HepG2 (cell line): ENCODE measurements around the gene TRPV6.

Experiments used
- ARNTL ChIP-seq: sonication (generic); formaldehyde crosslinking; IDR thresholded peaks from 2 replicates; pipeline ENCODE4 v1.4.0; 2020; ENCODE audit warnings: mild to moderate bottlenecking, missing genetic modification reagents
- CTCF ChIP-seq: sonication (generic); formaldehyde crosslinking; IDR thresholded peaks from 2 replicates; pipeline ENCODE4 v1.5.0; 2020; ENCODE audit warnings: mild to moderate bottlenecking, missing genetic modification reagents, moderate library complexity
- IKZF1 ChIP-seq: fragments of 450-650 bp; IDR thresholded peaks from 2 replicates; pipeline ENCODE4 v1.7.1; 2016
- KLF12 ChIP-seq: sonication (generic); formaldehyde crosslinking; IDR thresholded peaks from 2 replicates; pipeline ENCODE4 v1.4.0; 2020; ENCODE audit warnings: missing genetic modification reagents, borderline replicate concordance
- MAFG ChIP-seq: sonication (generic); formaldehyde crosslinking; IDR thresholded peaks from 2 replicates; pipeline ENCODE4 v1.5.1; 2020; ENCODE audit warnings: mild to moderate bottlenecking, missing genetic modification reagents
- MIER2 ChIP-seq: IDR thresholded peaks from 2 replicates; pipeline ENCODE4 v1.6.1; 2016; ENCODE audit warnings: missing biosample characterization, missing genetic modification reagents
- PCBP2 ChIP-seq: fragments of 200-400 bp; formaldehyde crosslinking; optimal IDR thresholded peaks from 2 replicates; pipeline ENCODE3; 2018; ENCODE audit warnings: low read length, low read depth; ENCODE audit not compliant: poor library complexity, severe bottlenecking
- SIN3B ChIP-seq: fragments of 150-350 bp; IDR thresholded peaks from 2 replicates; pipeline ENCODE4 v1.6.1; 2014; ENCODE audit warnings: low read length
- SP2 ChIP-seq: sonication (generic); formaldehyde crosslinking; IDR thresholded peaks from 2 replicates; pipeline ENCODE4 v1.5.1; 2020; ENCODE audit warnings: mild to moderate bottlenecking, missing genetic modification reagents
- ZBTB10 ChIP-seq: sonication (generic); formaldehyde crosslinking; IDR thresholded peaks from 2 replicates; pipeline ENCODE4 v1.4.0; 2020; ENCODE audit warnings: missing genetic modification reagents, borderline replicate concordance
- ZFAT ChIP-seq: sonication (generic); formaldehyde crosslinking; conservative IDR thresholded peaks from 2 replicates; pipeline ENCODE4 v1.8.1; 2023; ENCODE audit warnings: missing genetic modification reagents, inconsistent platforms
- ZNF354B ChIP-seq: sonication (generic); formaldehyde crosslinking; IDR thresholded peaks from 2 replicates; pipeline ENCODE4 v1.8.0; 2022; ENCODE audit warnings: mild to moderate bottlenecking, missing genetic modification reagents

- TF ChIP-seq CTCF (CRISPR knock-in tag) = no peak
- no peak for TF ChIP-seq ZBTB10
- no peak for TF ChIP-seq KLF12 (CRISPR knock-in tag)
- TF ChIP-seq MAFG (CRISPR knock-in tag) = no peak
- TF ChIP-seq ZNF354B (CRISPR knock-in tag) = no peak
- TF ChIP-seq ARNTL (CRISPR knock-in tag) = no peak
- TF ChIP-seq MIER2 (CRISPR knock-in tag) = no peak
- no peak for TF ChIP-seq IKZF1
- no peak for TF ChIP-seq PCBP2
- no peak for TF ChIP-seq SP2 (CRISPR knock-in tag)
- TF ChIP-seq ZFAT = no peak
- no peak for TF ChIP-seq SIN3B
Measured at GRCh38 chr7:142883571-142884285, 1.8 kb downstream of the TRPV6 start.
